ENCODE results near the gene EFCAB6. TPM values are rescaled to one million over a fixed set of nuclear protein-coding genes. Genes with fewer than 3 reads are reported as not detected.
A peak's percentile ranks its signal among the peaks of the same experiment; 100 is the strongest.

EFCAB6 gene
- total RNA-seq, 1 experiment from 2014 or later, result 1.7 TPM

DNA sequence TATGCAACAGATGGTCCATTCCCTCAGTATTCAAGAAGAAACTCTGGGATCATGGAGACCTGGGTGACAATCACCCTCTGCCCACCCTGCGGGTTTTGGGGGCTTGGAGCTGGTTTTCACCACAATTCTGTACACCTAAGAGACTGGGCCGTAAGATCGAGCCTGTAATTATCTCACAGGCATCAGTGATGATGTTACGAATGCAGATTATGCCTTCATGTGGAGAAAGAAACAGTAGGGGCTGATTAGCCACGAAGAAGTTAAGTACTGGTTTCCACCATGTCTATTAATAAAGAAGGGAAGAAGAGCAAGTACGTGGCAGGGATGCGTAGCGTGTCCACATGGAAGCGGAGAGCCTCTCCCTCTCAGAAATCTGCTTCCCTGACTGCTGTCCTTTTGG, 5.3 kb upstream of the EFCAB6 start:
- no peak for DNase-seq (ENCODE audit: low read depth)

GRCh38 chr22:43814264-43814663, 2.2 kb upstream of the EFCAB6 start:
- DNase-seq (ENCODE audit: low read depth), result no peak

GRCh38 chr22:43812890-43813289, 785 bp upstream of the EFCAB6 start:
- DNase-seq (ENCODE audit: low read depth), result no peak

GRCh38 chr22:43811777-43812148, 342 bp downstream of the EFCAB6 start:
- no peak for DNase-seq (ENCODE audit: low read depth)

DNA sequence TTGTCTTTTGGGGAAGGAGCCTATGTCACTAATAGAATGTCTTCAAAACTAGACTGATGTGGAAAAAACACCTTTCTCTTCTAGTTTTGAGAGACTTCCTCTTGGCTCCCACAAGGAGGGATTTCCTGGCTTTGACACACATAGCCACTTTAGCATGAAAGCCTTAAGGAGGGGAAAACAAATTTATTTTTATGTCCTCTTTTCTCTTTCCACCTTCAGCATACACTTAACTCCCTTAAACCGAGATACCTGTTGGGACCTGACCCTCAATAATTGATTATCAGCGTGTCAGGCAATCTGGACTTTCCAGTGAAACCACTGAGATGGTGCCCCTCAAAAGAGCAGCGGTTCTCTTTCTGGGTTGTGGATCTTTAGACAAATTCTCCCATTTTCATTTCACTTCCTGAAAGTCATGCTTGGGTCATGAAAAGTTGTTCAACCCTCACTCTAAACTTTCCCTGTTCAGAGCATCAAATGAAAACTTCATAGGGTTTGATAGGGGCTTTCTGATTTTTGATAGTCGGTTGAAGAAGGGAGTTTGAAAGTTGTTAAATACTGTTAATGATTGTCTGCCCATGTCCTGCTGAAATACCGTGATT, 9.1 kb downstream of the EFCAB6 start:
- no peak for DNase-seq (ENCODE audit: low read depth)

DNA sequence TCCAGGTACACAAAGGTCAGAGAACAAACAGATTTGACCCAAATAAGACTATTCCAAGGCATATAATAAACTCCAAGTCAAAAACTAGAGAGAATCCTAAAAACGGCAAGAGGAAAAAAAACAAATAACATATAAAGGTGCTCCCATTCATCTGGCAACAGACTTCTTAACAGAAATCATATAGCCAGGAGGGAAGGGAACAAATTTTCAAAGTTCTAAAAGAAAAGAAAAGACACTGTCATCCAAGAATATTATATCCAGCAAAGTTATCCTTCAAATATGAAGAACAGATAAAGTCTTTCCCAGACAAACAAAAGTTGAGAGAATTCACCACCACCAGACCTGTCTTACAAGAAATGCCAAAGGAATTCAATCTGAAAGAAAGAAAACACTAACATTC, 11.1 kb downstream of the EFCAB6 start:
- no peak for DNase-seq (ENCODE audit: low read depth)

- DNase-seq (ENCODE audit: low read depth), result no peak
Measured at GRCh38 chr22:43798492-43798891, 13.6 kb downstream of the EFCAB6 start.

GRCh38 chr22:43796567-43796966, 15.5 kb downstream of the EFCAB6 start:
- DNase-seq (ENCODE audit: low read depth), result peak; percentile 28

DNA sequence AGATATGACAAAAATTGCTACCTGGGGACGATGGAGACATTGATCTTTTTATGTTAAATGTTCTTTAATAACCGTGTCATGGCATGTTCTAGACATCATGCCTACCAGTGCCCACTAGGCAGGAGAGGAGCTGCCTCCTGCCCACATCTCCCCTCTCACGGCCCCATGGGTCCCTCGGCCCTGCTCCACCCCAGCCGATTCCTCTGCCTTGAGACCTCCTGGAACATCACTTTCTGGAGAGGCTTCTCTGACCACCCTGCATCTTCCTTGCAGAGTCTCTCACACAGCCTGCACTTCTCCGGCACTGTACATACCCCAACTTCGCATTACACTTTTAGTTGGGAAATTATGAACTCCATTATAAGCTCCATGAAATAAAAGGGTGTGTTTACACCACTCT, 16.8 kb downstream of the EFCAB6 start:
- DNase-seq (ENCODE audit: low read depth), result no peak

- no peak for DNase-seq (ENCODE audit: low read depth)
Measured at GRCh38 chr22:43792905-43793304, 19.2 kb downstream of the EFCAB6 start.

GRCh38 chr22:43789452-43789851, 22.7 kb downstream of the EFCAB6 start:
- DNase-seq (ENCODE audit: low read depth), result peak; percentile 71

GRCh38 chr22:43783777-43784176, 28.3 kb downstream of the EFCAB6 start:
- DNase-seq (ENCODE audit: low read depth), result no peak

- no peak for DNase-seq (ENCODE audit: low read depth)
Measured at GRCh38 chr22:43782448-43782847, 29.7 kb downstream of the EFCAB6 start.

DNA sequence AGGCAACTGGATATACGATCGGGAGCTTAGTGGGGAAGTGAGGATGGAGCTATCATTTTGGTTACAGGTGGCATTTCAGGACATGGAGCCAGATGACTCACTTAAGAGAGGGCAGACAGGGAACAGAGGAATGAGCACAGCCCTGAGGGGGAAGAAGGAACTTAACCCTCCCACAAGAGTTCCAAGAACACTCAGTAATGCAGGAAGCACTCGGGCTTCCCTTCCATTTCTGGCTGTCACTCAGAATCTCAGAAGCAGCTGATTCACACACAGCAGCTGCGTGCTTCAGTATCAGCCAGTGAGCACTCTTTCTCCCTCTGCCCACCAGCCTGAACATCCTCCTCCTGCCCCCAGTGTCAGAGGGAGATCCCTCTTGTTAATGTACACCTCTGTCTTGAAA, 34.8 kb downstream of the EFCAB6 start:
- DNase-seq (ENCODE audit: low read depth), result peak; percentile 90

GRCh38 chr22:43776081-43776670, 35.9 kb downstream of the EFCAB6 start:
- no peak for DNase-seq (ENCODE audit: low read depth)

GRCh38 chr22:43774318-43774915, 37.7 kb downstream of the EFCAB6 start:
- no peak for DNase-seq (ENCODE audit: low read depth)

DNA sequence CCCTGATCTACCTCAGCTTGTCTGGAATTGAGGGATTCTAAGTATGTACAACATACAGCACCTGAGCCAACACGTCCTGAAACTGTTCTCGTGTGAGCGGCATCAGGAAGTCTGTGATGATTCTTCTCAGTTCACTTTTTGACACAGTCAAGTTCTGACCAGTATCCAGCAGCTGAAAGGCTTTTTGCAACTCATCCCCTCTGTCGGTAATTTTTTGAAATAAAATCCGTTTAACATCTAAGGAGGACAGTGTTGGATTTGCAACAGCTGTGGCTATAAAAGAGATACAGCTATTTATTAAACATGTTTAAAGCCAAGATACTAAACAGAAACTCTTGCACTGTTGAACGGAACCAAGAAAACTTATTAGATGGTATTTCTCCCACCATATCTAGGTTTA, 39.3 kb downstream of the EFCAB6 start:
- peak; percentile 16 for DNase-seq (ENCODE audit: low read depth)

DNA sequence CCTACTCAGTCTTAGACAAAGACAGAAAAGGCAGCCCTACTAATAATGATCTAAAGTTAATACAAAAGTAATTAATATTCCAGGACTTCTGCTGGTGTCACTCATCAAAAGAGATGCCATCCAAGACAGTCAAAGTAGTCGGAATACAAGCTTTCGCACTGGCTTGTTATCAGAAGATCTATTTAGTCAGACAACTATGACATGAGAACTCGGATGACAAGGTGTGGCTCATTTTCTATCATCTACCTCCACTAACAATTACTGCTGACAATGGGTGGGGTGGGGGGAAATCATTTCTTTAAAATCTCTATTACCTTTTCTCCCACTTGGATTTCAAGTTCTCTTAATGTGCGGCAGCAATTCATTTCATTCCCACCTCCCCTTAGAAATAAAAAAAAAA, 56.7 kb downstream of the EFCAB6 start:
- DNase-seq (ENCODE audit: low read depth), result no peak

DNA sequence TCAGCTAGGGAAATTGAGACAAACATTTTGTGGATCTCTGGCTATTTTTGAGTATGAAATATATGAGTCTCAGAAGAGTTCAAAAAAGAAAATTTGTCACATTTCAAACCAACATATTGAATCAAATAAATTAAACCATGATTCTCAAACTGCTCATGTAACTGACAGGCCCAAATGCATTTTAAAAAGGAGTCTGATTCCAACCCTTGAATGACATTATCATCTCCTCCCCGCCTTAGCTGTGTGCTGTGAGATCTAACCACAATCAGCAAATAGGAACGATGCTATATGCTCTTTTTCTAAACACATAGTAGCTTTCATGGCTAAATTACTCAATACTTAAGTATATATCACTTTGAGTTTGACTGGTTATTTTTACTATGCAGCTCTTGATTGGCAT, 57.1 kb downstream of the EFCAB6 start:
- no peak for DNase-seq (ENCODE audit: low read depth)

- no peak for DNase-seq (ENCODE audit: low read depth)
Measured at GRCh38 chr22:43754176-43754575, 57.9 kb downstream of the EFCAB6 start.

DNA sequence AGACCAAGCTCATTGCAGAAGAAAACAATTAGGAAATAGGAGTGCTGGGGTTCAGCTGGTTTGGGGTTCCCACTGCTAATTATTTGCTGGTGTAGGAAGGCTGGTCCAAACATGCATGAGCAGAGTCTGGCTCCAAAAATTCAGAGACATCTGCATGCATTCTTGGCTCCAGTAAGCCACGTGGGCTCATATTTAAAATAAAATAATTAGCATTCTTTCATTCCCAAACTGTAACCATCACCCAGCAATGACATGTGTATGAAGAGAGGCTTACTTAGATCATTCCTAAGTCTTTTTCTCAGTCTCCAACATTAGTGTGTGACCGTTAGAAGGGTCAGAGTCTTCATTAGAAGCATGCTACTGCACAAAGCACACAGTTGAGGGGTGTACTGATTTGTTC, 58.4 kb downstream of the EFCAB6 start:
- no peak for DNase-seq (ENCODE audit: low read depth)

DNA sequence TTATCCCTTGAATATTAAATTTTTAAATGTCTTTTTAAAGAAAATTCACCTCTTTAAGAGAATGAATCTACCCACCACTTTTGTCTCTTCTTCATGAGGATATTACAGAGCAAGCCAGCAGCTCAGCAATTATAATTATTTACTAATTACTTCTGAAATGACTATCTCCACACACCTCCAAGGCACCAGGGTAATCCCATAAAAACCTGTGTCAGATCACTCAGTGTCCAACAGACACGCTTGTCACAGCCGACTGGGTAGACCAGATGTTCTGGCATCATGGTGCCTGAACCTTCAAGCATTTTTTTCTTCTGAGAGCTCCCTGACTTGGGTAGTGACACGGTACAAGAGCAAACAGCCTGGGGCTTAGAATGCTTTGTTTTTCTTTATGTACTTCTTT, 61.4 kb downstream of the EFCAB6 start:
- no peak for DNase-seq (ENCODE audit: low read depth)

- DNase-seq (ENCODE audit: low read depth), result no peak
Measured at GRCh38 chr22:43749473-43749872, 62.6 kb downstream of the EFCAB6 start.

DNA sequence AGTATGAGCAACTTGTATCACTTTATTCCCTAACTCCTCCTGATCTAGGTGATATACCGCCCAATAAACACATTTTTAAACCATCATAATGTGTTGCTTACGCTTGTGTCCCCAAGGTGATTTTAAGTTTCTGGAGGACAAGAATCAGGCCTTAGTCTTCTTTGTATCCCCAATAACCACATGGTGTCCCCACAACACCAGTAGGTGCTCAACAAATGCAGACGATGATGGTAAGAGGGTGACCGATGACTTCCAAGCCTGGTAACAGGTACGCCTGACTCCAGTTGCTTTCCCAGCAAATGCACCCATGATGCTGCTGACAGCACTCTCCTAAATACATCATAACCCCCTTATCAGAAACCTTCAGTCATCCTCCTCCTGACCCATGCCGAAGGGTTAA, 64.2 kb downstream of the EFCAB6 start:
- no peak for DNase-seq (ENCODE audit: low read depth)

Data from LHCN-M2 (cell line).